Gastrocnemius medialis (tissue), 4 donors: ENCODE measurements around the gene PRICKLE2. TPM values are rescaled to one million over a fixed set of nuclear protein-coding genes. Genes with fewer than 3 reads are reported as not detected.

ENCODE experiments used
- ATAC-seq, 2 donors: fragments of 150-250 bp; one replicate each; pipeline ENCODE4 v1.9.1; 2016
- DNase-seq, 2 donors: peaks; one replicate each; pipeline ENCODE4 v3.0.0-alpha.2; 2019
- H3K27ac ChIP-seq, 4 donors: fragments of 200-600 bp; sonication (generic); 1 replicate in 1 of 4; 2 replicates in 3 of 4; pipeline ENCODE4 v1.5.1; 2016 to 2018; ENCODE audit warnings: mild to moderate bottlenecking in 2 of 4, moderate library complexity in 1 of 4
- H3K27me3 ChIP-seq, 3 donors: fragments of 200-600 bp; sonication (generic) in 2 of 3; 1 replicate in 1 of 3; 2 replicates in 2 of 3; pipeline versions ENCODE4 v1.5.1 to v1.6.0; 2016 to 2019; ENCODE audit warnings: mild to moderate bottlenecking in 1 of 3, moderate library complexity in 1 of 3
- H3K36me3 ChIP-seq, 2 donors: fragments of 200-600 bp; sonication (generic) in 1 of 2; one replicate each; pipeline ENCODE4 v1.5.1; 2017 to 2018
- H3K4me1 ChIP-seq, 2 donors: fragments of 200-600 bp; sonication (generic) in 1 of 2; one replicate each; pipeline ENCODE4 v1.5.1; 2016 to 2017; ENCODE audit warnings: mild to moderate bottlenecking in 2 of 2
- H3K4me3 ChIP-seq, 4 donors: fragments of 200-600 bp; sonication (generic) in 3 of 4; 1 replicate in 1 of 4; 2 replicates in 3 of 4; pipeline ENCODE4 v1.5.1; 2016 to 2019; ENCODE audit warnings: mild to moderate bottlenecking in 2 of 4
- H3K9me3 ChIP-seq, 3 donors: fragments of 200-600 bp; sonication (generic) in 2 of 3; 1 replicate in 1 of 3; 2 replicates in 2 of 3; pipeline ENCODE4 v1.5.1; 2016 to 2019
- CTCF ChIP-seq, 5 experiments: fragments of 450-650 bp in 3 of 5; fragments of 200-600 bp in 2 of 5; sonication (generic) in 2 of 5; IDR thresholded peaks in 4 of 5; conservative IDR thresholded peaks in 1 of 5; 1 replicate in 4 of 5; 2 replicates in 1 of 5; pipeline ENCODE4 v1.5.1; 2016 to 2019; ENCODE audit warnings: antibody characterized with exemption in 5 of 5, mild to moderate bottlenecking in 3 of 5, moderate library complexity in 3 of 5
- POLR2A ChIP-seq, 2 donors: fragments of 450-650 bp; IDR thresholded peaks; one replicate each; pipeline ENCODE4 v1.6.1; 2017; ENCODE audit warnings: antibody characterized with exemption in 2 of 2, mild to moderate bottlenecking in 2 of 2, moderate library complexity in 2 of 2
- in situ Hi-C, 4 donors: fragments of 200-750 bp; cut with MboI; loops; one replicate each; pipeline versions ENCODE4 v1.15.0 to v1.8.0; 2017; ENCODE audit warnings: low sequenced_read_pairs in 4 of 4
- intact Hi-C: fragments of 100-400 bp; cut with DNase I; formaldehyde crosslinking; loops from one replicate; pipeline ENCODE4 v1.15.1; 2023; ENCODE audit warnings: low total_unique reads
- total RNA-seq, 4 donors: library from RNA; depleted of rRNA; stranded (reverse); fragments of >200 nt; gene quantifications; one replicate each; pipeline versions ENCODE4 v1.1.0 to v1.2.3, GENCODE V29; 2016

Gene PRICKLE2
- total RNA-seq, 4 donors from 2014 or later, result 3.6 to 6.7 (median 4.6) TPM

GRCh38 chr3:64262574-64263114 lies 37.4 kb upstream of the PRICKLE2 start:
- intact Hi-C loops, result no loop called here
- in situ Hi-C loops, result no loop called here
- H3K4me3 ChIP-seq, result no peak overlapping the region
- TF ChIP-seq POLR2A (IDR thresholded peaks at IDR 0.05) (no peak), CTCF (IDR thresholded peaks at IDR 0.05 in 4 of 5, conservative IDR thresholded peaks at IDR 0.05 in 1 of 5) (no peak)
- no peak for DNase-seq
- H3K27ac ChIP-seq, result no peak overlapping the region
- no peaks in the 10 kb centered on the region for H3K36me3 ChIP-seq
- H3K27me3 ChIP-seq, result no peaks in the 10 kb centered on the region
- H3K4me1 ChIP-seq, result peaks cover 8 to 29% of the 10 kb centered on the region in 2 donors
- ATAC-seq, result no peak
- H3K9me3 ChIP-seq, result no peaks in the 10 kb centered on the region

GRCh38 chr3:64260431-64260830 lies 35.2 kb upstream of the PRICKLE2 start:
- intact Hi-C loops (no loop called here), in situ Hi-C loops (no loop called here)
- DNase-seq (no peak), ATAC-seq (no peak)
- Histone ChIP-seq H3K36me3 (no peaks in the 10 kb centered on the region), H3K4me1 (peaks cover 8 to 25% of the 10 kb centered on the region in 2 donors), H3K4me3 (no peak overlapping the region), H3K9me3 (no peaks in the 10 kb centered on the region), H3K27ac (peak overlapping the region in 1 of 4 donors; percentile 42), H3K27me3 (no peaks in the 10 kb centered on the region)
- TF ChIP-seq CTCF (IDR thresholded peaks at IDR 0.05 in 4 of 5, conservative IDR thresholded peaks at IDR 0.05 in 1 of 5) (no peak), POLR2A (IDR thresholded peaks at IDR 0.05) (no peak)

GRCh38 chr3:64259636-64260035 lies 34.4 kb upstream of the PRICKLE2 start:
- no peak overlapping the region for H3K4me3 ChIP-seq
- peaks cover 2 to 18% of the 10 kb centered on the region in 2 donors for H3K4me1 ChIP-seq
- H3K27ac ChIP-seq, result peak overlapping the region in 1 of 4 donors; percentile 18
- intact Hi-C loops (no loop called here), in situ Hi-C loops (no loop called here)
- no peaks in the 10 kb centered on the region for H3K36me3 ChIP-seq
- no peak for ATAC-seq
- no peaks in the 10 kb centered on the region for H3K27me3 ChIP-seq
- DNase-seq, result no peak
- TF ChIP-seq CTCF (IDR thresholded peaks at IDR 0.05 in 4 of 5, conservative IDR thresholded peaks at IDR 0.05 in 1 of 5) (no peak), POLR2A (IDR thresholded peaks at IDR 0.05) (no peak)
- H3K9me3 ChIP-seq, result no peaks in the 10 kb centered on the region

GRCh38 chr3:64257100-64257755 lies 32.0 kb upstream of the PRICKLE2 start:
- Histone ChIP-seq H3K36me3 (no peaks in the 10 kb centered on the region), H3K27me3 (no peaks in the 10 kb centered on the region), H3K4me1 (peaks cover 0 to 11% of the 10 kb centered on the region in 2 donors), H3K9me3 (no peaks in the 10 kb centered on the region), H3K4me3 (no peak overlapping the region), H3K27ac (no peak overlapping the region)
- no peak for TF ChIP-seq CTCF (IDR thresholded peaks at IDR 0.05 in 4 of 5, conservative IDR thresholded peaks at IDR 0.05 in 1 of 5)
- in situ Hi-C loops (no loop called here), intact Hi-C loops (no loop called here)
- ATAC-seq (no peak), DNase-seq (peak in 1 of 2 donors; percentile 19)
